Activated T-helper 2 cell treated with anti-CD3 and anti-CD28 coated beads, Interferon-gamma antibody, Interleukin-2, Interleukin-4, amounts not matched to agents 10 μg/mL and 5 μg/mL and 100 μg/mL, durations not matched to agents 14 hours and 24 hours and 36 hours (primary cell): ENCODE measurements around the gene OPCML. TPM values are rescaled to one million over a fixed set of nuclear protein-coding genes. Genes with fewer than 3 reads are reported as not detected.

Experiments used
- DNase-seq: peaks from one replicate; pipeline ENCODE4 v3.0.0; 2021; ENCODE audit warnings: low spot score
- H3K27ac Mint-ChIP-seq: one replicate; pipeline ENCODE4 v1.8.0; 2021; ENCODE audit warnings: mixed read lengths
- H3K27me3 Mint-ChIP-seq: one replicate; pipeline ENCODE4 v1.8.0; 2021; ENCODE audit warnings: low read depth, mixed read lengths
- H3K36me3 Mint-ChIP-seq: one replicate; pipeline ENCODE4 v1.8.0; 2021; ENCODE audit warnings: low read depth, mixed read lengths
- H3K4me1 Mint-ChIP-seq: one replicate; pipeline ENCODE4 v1.8.0; 2021; ENCODE audit warnings: low read depth, mixed read lengths
- H3K4me3 Mint-ChIP-seq: one replicate; pipeline ENCODE4 v1.8.0; 2021; ENCODE audit warnings: low read depth, mild to moderate bottlenecking, moderate library complexity, mixed read lengths
- H3K9me3 Mint-ChIP-seq: one replicate; pipeline ENCODE4 v1.8.0; 2021; ENCODE audit warnings: mixed read lengths
- intact Hi-C: fragments of 100-400 bp; cut with micrococcal nuclease; formaldehyde crosslinking; loops from one replicate; pipeline ENCODE4 v1.15.1; 2023
- total RNA-seq: library from RNA; stranded (reverse); gene quantifications from 2 replicates; pipeline ENCODE4 v1.2.3, GENCODE V29; 2022

Gene OPCML
- total RNA-seq, 1 donor from 2014 or later: not detected

DNA sequence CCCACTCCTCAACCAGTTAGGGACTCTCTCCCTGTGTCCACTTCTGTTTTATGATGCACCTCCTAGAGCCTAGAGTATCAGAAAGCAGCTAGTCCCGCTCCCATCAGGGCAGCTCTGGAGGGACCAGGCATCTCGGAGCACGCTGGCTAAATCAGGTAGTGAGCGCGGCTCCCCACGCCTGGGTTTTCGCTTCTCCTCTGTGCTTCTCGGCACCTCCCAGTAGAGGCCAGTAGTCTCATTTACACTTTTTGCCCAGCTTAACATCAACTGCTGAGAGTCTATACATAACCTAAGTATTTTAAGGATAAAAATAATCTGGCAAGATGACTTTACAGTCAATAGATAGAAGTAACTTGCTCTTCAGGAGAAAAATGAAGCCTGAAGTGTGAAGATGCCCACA lies 473.8 kb downstream of the OPCML start:
- Mint-ChIP-seq H3K9me3 (no peaks in the 10 kb centered on the region), H3K27me3 (peaks cover 2% of the 10 kb centered on the region), H3K4me3 (no peak overlapping the region), H3K27ac (no peak overlapping the region), H3K4me1 (no peaks in the 10 kb centered on the region), H3K36me3 (no peaks in the 10 kb centered on the region)
- no peak for DNase-seq
- intact Hi-C loops: no loop called here

DNA sequence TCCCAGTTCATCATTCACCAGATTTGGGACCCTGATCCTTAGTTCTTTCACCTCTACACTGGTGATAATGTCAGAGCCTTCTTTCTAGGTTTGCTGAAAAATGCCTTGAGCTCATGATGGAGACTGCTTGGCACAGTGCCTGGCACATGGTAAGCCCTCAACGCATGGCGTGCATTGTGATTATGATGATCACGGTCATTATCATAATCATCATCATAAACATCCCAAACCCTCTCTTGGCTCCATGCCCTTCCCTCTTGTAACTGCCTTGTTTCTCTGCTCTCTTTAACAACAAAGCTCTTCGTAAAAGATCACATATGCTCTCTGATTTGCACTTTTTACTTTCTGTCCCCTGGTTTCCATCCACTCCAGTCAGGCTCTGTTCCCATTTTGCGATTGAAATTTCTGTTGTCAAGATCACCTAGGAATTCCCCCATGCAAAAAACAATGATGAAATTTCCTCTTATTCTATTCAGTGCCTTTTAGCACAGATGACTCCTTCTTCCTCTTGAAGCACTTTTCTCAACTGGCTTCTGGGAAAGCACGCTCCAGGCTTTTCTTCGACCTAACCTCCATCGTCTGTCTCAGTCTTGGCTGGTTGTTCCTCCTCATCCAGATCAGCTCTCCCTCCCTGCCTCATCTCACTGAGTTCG lies 479.1 kb downstream of the OPCML start:
- Mint-ChIP-seq H3K36me3 (no peaks in the 10 kb centered on the region), H3K4me1 (no peaks in the 10 kb centered on the region), H3K4me3 (no peak overlapping the region), H3K27me3 (no peaks in the 10 kb centered on the region), H3K27ac (no peak overlapping the region), H3K9me3 (no peaks in the 10 kb centered on the region)
- intact Hi-C loops: no loop called here
- no peak for DNase-seq

DNA sequence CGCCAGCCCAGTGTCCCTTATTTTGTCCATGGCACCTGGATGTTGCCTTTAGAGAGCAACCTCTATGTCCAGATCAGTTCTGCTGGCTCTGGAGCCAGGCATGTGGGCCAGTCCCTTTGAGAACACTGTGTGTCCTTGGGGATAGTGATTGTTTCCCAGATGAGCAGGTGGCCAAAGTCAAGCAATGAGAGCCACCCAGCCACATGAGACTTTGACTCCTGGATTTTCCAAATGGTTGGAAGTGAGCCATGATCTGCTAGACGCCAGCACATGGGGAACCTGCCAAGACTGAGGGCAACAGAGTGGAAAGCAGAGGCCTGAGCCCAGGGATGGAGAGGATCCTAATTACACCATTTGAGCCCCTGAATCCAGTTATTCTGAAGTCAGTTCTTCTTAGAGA lies 479.8 kb downstream of the OPCML start:
- H3K4me1 Mint-ChIP-seq: no peaks in the 10 kb centered on the region
- DNase-seq: no peak
- intact Hi-C loops: no loop called here
- no peaks in the 10 kb centered on the region for H3K36me3 Mint-ChIP-seq
- no peaks in the 10 kb centered on the region for H3K27me3 Mint-ChIP-seq
- no peak overlapping the region for H3K27ac Mint-ChIP-seq
- no peaks in the 10 kb centered on the region for H3K9me3 Mint-ChIP-seq
- H3K4me3 Mint-ChIP-seq: no peak overlapping the region

DNA sequence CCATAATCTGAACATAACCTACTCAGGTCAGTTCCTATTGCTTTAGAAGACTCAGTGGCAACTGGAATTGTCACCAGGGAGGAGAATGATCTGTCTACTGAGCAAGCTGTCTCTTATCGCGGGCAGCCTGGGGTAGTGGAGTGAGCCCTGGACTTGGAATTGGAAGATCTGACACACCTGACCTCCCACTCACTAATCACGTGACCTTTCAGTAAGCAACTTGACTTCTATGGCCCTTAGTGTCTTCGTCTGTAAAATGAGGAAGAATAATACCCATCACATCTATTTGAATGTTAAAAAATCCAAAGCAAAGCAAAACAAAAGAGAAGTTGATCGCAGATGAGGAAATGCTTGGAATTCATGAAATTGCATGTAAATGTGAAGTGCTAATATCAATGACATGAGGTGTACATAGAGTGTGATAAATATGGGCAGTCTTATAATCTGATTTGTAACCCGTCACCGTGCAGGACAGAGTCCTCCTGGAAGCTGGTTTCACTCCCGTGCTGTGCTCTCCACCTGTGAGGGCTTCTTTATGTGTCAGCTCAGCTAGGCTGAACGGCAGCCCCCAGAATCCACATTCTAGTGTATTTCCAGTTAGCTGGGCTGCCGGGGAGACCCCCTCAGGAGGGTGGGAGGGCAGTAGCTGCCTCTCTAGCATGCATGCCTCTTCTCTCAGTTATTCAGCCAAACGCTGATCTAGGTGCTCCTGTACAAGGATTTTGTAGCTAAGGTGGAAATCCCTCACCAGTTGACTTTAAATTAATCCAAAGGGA lies 482.9 kb downstream of the OPCML start:
- Mint-ChIP-seq H3K9me3 (no peaks in the 10 kb centered on the region), H3K27me3 (no peaks in the 10 kb centered on the region), H3K36me3 (no peaks in the 10 kb centered on the region), H3K4me1 (no peaks in the 10 kb centered on the region), H3K27ac (no peak overlapping the region), H3K4me3 (no peak overlapping the region)
- intact Hi-C loops: no loop called here
- DNase-seq: no peak

DNA sequence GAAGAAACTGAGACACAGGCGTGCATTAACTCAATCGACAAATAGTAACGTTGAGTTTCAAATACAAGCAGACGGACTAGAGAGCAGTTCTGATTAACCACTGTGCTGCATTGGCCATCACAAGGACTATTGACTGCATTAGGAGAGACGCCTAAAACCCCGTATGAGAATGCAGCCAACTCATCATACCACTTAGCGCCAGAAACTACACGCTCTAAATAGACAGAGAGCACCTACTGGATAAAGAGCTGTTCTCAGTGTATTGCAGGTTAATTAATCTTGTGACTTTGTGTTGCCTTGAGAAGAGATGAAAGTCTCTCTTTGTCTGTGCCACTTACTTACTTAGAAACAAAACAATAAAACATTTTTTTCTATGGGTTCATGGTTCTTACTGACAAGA lies 484.0 kb downstream of the OPCML start:
- no peak for DNase-seq
- H3K4me1 Mint-ChIP-seq: no peaks in the 10 kb centered on the region
- intact Hi-C loops: no loop called here
- H3K4me3 Mint-ChIP-seq: no peak overlapping the region
- H3K36me3 Mint-ChIP-seq: no peaks in the 10 kb centered on the region
- no peaks in the 10 kb centered on the region for H3K9me3 Mint-ChIP-seq
- no peaks in the 10 kb centered on the region for H3K27me3 Mint-ChIP-seq
- no peak overlapping the region for H3K27ac Mint-ChIP-seq

DNA sequence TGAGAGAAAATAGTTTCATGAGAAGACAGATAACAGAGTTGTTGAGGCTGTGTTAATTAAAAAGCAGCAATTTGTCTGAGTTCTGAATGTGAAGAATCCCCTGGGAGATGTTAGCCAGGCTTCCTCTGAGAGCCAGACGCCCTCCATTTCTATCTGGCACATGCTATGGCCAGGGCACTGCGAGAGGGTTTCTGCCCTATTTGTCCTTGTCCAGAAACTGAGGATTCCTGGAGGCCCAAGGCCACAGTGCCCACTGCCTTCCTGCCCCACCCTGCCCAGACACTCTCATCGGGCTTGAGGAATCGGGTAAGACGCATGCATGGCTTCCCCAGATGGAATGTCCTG lies 484.6 kb downstream of the OPCML start:
- no peak overlapping the region for H3K27ac Mint-ChIP-seq
- intact Hi-C loops: no loop called here
- no peaks in the 10 kb centered on the region for H3K27me3 Mint-ChIP-seq
- H3K4me3 Mint-ChIP-seq: no peak overlapping the region
- H3K9me3 Mint-ChIP-seq: no peaks in the 10 kb centered on the region
- no peak for DNase-seq
- H3K36me3 Mint-ChIP-seq: no peaks in the 10 kb centered on the region
- H3K4me1 Mint-ChIP-seq: no peaks in the 10 kb centered on the region

DNA sequence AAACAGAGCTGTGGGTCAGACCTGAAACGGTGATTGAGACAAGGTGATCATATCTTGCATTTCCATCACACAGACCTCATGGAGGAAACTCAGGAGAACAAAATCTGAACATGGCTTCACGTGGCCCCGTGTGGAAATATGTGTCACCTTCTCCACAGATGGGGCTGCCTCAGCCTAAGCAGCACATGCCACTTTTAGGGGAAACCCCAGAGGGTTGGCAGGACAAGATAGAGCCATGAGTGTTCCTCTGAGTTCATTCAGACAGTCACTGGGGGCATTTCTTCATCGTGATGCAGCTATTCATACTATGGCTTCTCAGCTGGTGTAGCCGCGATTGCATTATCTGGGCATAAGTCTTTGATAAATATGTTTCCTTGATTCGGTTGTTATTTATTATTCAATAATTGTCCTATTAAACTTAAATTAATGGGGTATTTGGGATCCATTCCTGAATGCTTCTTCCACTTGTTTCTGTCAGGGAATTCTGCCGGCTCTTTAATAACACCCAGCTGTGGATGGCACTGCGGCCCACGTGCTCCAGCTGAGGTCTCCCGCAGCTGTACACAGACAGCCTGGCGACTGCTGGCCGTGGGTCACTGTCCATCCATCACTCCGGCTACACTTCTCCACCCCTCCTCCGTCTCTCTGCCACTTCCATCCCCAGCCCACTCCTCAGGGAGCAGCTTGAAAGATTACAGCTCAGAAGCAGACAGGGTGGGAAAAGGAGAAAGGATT lies 485.1 kb downstream of the OPCML start:
- Mint-ChIP-seq H3K27ac (no peak overlapping the region), H3K9me3 (no peaks in the 10 kb centered on the region), H3K27me3 (no peaks in the 10 kb centered on the region), H3K36me3 (no peaks in the 10 kb centered on the region), H3K4me1 (no peaks in the 10 kb centered on the region), H3K4me3 (no peak overlapping the region)
- intact Hi-C loops: no loop called here
- no peak for DNase-seq

DNA sequence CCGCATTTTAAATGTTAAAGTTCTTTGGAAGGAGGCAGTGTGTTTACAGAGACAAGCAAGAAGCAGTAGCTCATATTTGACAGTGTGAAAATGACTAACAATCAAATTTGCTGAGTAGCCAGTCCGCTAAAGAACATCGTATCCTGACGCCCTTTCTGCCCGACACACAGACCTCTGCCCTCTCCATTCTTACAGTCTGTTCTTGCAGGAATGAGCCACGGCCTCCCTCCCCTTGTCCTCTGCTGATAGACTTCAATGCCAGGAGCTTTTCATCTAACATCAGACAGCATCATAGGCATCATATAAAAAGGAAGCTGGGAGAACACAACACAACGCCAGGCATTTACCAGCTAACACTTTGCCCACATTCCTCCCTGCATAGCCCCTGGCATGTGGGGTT lies 486.0 kb downstream of the OPCML start:
- Mint-ChIP-seq H3K27me3 (no peaks in the 10 kb centered on the region), H3K27ac (no peak overlapping the region), H3K36me3 (no peaks in the 10 kb centered on the region), H3K4me1 (no peaks in the 10 kb centered on the region), H3K9me3 (no peaks in the 10 kb centered on the region), H3K4me3 (no peak overlapping the region)
- DNase-seq: no peak
- intact Hi-C loops: no loop called here

DNA sequence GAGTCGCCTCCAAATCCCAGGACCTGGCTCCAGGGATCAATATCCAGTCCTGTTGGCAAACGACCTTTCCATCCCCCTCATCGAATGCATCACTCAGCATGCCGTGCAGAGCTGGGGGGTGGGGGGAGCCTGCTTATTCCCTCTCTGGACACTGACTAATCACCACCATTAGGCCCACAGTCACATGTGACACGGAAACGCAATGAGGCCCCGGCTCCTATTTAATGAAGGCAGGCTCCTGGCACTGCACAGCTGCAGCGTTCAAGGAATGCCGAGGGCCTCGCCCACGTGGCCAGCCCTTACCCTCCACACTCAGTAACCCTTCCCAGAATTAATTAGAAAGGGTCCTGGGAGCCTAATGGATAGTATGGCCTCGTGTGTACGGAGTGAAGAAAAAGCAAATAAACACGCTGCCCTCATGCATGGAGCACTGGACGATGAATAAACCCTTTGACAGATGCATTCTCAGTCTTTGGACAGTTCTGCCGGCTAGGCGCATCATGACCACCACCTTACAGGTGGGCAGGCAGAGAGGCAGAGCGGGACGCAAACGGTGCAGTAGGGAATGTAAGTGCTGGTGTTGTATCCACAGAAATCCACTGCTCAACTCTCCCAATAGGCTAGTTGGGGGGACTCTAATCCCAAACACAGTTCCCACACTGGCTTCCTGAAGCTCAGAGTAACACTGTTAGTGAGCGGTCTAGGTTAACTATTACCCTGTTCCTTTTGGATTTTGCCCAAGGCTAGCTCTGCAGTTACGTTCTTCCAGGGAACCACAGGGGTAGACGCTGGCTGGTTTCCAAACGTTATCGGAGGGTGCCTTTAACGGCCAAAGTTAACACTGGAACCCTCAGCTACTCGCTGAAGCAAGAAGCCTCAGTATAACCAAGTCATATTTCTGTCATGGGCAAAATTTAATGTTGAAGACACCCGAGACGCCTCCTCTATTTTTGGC lies 490.1 kb downstream of the OPCML start:
- H3K4me3 Mint-ChIP-seq: no peak overlapping the region
- no peaks in the 10 kb centered on the region for H3K4me1 Mint-ChIP-seq
- intact Hi-C loops: no loop called here
- no peak for DNase-seq
- H3K27ac Mint-ChIP-seq: no peak overlapping the region
- H3K9me3 Mint-ChIP-seq: no peaks in the 10 kb centered on the region
- no peaks in the 10 kb centered on the region for H3K36me3 Mint-ChIP-seq
- no peaks in the 10 kb centered on the region for H3K27me3 Mint-ChIP-seq

DNA sequence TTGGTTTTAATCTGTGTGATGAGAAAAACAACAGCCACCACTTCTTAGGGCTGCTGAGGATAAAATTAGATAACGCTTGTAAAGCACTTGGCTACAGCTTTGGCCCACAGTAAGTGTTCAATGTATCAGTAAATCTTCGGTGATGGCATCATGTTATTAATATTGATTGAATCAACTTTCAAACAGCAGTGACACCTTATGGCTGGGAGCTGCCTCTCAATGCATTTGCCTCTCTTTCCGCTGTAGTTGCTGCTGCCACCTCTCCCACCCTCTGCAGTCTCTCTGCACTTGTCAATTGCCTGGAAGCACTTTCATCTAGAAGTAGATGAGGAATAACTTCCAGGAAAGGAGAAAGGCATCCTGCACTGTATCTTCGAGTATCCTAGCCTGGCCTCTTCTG lies 491.1 kb downstream of the OPCML start:
- intact Hi-C loops: no loop called here
- Mint-ChIP-seq H3K27ac (no peak overlapping the region), H3K9me3 (no peaks in the 10 kb centered on the region), H3K4me1 (no peaks in the 10 kb centered on the region), H3K27me3 (no peaks in the 10 kb centered on the region), H3K36me3 (no peaks in the 10 kb centered on the region), H3K4me3 (no peak overlapping the region)
- no peak for DNase-seq

DNA sequence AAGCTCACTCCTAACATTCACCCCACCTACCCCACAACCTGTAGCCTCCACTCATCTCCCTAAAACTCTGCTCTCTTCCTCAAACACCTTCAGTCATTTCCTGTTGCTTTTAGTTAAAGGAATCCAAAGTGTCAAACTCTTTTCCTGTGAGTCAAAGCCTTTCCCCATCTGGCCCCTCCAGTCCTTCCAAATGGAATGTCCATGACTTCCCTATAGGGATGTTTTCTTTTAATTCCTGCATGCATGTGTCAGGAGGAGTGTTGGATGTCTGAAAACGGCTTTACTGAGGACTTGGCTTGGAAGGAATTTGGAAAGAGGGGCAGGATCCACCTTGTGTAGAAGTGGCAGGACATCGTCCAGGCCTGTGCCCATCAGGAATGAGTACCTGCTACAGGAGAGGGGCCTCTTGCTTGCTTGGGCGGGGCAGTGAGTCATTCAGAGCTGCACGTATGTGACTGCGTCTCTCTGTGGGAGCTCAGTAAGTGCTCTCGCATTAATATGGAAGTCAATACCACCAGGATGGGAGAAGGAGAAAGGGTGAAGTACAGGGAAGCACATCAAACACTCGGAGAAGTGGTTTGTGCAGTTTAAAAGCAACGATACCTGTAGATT lies 491.9 kb downstream of the OPCML start:
- no peak for DNase-seq
- Mint-ChIP-seq H3K27me3 (no peaks in the 10 kb centered on the region), H3K9me3 (no peaks in the 10 kb centered on the region), H3K4me3 (no peak overlapping the region), H3K36me3 (no peaks in the 10 kb centered on the region), H3K27ac (no peak overlapping the region), H3K4me1 (no peaks in the 10 kb centered on the region)
- intact Hi-C loops: no loop called here

DNA sequence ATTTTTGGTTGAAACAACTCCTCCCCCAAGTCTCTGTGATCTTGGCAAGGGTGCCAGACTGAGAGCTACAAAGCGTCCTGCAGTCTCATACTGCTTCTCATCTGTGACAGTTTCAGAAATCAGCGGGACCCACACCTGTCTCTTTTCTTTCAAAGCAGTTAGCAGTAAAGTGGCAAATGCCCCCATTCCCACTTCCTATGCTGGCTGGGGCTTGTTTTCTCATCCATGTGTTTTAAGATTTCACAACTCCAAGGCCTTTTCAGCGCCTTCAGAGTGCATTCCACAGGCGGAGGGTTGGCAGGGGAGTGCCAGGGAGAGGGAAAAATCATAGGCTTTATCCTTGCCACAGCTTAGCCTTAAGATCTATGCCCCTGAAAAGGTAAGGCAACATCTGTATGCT lies 493.5 kb downstream of the OPCML start:
- no peaks in the 10 kb centered on the region for H3K36me3 Mint-ChIP-seq
- no peak for DNase-seq
- H3K4me3 Mint-ChIP-seq: no peak overlapping the region
- intact Hi-C loops: no loop called here
- H3K4me1 Mint-ChIP-seq: no peaks in the 10 kb centered on the region
- H3K27ac Mint-ChIP-seq: no peak overlapping the region
- H3K27me3 Mint-ChIP-seq: no peaks in the 10 kb centered on the region
- no peaks in the 10 kb centered on the region for H3K9me3 Mint-ChIP-seq
